ENCODE data around the gene ERICH6B.
A peak's percentile ranks its signal among the peaks of the same experiment; 100 is the strongest.

The ERICH6B gene

DNA sequence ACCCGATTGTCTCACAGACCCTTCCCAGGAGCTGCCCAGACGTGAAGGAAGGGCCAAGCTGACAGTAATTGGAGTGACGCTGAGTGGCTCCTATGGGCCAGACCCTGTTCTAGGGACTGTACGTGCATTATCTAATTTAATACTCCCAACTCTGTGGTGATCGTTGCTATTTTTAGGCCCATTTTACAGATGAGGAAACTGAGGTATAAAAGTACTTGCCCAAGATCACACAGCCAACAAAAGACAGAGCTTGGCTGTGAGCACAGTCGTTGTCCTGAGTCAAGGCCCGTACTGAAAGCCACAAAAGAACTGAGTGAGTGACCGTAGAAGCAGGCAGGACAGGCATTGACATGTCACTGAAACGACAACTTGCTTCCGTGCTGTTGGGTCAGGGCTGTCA lies 74.7 kb downstream of the ERICH6B start:
- no peak for DNase-seq

DNA sequence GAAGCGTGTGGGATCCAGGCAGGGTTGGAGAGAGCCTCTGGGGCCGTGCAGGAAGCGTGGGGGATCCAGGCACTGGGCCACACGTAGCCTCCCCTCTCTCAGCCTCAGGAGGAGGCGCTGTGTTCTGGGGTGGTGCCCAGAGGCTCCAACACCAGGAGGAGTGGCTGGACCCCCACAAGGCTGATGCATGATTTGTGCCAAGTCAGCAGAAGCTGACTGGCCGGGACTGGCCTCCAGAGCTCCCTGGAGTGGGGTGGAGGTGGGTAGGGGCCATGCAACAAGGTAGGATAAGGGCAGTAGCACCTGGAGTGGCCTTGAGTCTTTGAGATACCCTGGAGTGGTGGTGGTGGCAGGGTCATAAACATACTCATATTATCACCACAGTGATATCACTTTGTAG lies 75.3 kb downstream of the ERICH6B start:
- DNase-seq: no peak

DNA sequence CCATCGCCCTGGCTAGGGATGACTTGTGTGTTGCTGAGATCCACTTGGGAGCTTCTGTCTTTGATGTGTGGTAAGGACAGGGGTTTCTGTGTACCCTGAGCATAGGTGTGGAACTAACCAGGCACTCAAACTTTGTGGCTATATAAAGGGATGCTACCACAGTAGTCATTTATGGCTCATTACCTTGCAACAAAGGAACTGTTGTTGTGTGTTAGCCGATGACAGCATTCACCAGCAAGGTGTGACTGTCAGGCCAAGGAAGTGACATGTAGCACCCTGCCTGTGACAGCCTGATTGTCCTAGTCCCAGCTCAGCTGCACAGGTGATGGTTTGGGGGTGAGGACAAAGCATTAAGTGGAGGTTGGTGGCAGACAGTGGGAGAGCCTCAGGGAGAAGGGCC lies 77.2 kb downstream of the ERICH6B start:
- DNase-seq: no peak

DNA sequence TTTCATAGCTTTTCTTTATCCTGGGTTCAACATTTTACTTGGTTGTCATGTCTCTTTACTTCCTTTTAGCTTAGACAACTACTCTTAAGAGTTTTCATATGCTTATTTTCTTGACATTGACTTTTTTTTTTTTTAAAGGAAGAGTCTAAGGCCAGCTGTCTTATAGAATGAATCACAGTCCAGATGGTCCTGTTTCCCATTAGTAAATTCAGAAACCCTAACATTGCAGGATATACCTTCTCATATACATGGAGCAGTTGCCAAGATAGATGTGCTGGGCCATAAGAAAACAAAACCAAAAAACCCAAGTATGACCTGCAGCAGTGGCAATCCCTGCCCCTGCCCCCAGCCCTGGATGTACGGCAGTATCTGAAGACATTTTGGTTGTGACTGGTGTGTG lies 78.0 kb downstream of the ERICH6B start:
- DNase-seq: no peak

DNA sequence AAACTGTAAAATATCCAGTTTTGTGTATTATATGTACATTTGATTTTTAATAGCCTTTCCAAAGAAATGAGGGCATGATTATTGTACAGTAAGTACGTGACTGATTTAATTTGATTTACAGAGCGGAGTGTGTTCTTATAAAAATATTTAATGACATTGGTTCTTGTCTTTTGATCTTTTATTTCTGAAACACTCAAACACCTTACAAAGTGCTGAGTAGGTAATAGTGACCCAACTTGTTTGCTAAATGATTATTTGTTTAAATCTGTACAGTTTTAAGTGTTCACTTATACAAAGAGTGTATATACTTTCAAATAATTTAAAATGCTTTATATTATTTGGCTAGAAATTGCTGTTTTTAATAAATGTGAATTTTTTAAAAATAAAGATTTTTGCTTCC lies 79.3 kb downstream of the ERICH6B start:
- no peak for DNase-seq

DNA sequence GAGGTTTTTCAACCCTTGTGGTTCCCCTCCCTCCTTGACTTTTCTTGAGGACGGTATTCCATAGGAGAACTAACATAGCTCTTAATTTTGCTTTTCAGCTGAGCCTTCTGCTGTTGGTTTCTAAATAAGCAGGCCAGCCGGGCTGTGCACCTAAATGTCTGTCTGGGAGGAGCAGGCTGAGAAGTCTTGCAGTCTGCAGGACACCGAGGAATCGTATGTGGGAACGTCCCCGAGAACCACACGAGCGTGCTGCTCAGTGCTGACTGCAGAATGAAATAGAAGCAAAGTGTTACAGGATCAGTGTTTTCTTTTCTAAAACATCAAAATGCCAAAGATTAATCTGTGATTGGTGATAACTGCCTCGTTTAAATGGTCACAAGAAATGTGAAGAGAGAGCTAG lies 80.9 kb downstream of the ERICH6B start:
- no peak for DNase-seq

DNA sequence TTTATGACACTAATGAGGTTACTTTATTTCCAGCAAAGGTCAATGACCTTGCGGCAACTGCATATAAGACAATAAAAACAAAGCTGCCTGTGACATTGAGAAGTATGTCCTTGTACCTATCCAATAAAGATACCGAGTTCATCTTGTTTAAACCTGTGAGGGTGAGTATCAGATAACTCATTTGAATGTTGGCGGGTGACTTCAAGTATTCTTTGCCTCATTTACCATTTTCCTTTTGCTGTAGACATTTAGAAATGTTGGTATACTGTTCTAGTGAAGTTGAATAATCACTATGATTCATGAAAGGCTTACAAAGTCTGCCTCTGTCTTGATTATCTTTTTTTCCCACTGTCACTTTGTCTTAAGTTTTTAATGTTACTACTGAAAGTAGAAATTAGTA lies 85.8 kb downstream of the ERICH6B start:
- DNase-seq: no peak

DNA sequence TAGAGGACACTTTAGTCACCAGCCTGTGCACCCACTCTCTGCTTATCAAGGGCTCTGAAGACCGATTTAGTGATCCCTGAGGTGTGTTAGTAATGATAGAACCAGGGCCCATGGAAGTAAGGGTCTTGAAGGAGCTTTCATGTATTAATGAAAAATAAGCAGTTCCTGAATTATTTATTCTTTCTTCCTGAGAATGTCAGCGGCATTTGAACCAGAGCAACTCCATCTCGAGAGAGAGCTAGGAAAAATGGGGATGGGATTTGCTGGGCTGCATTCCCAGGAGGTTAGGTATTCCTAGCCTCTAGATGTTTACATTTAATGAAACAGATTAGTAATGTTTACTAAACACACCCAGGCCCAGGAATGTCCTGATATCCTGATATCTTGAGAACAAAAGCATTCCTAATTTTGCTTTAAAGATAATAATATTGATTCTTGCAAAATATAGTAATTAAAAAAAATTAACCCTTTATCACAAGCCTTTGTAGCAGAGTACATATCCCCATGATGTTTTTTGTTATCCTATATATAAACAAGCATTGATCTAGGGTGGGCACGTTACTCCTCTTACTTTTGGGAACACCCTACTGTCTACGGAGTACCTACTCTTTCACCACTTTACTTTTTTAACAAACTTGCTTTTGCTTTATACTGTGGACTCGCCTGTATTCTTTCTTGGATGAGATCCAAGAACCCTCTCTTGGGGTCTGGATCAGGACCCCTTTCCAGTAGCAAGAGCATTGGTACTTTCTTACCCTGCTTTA lies 87.7 kb downstream of the ERICH6B start:
- DNase-seq: no peak

DNA sequence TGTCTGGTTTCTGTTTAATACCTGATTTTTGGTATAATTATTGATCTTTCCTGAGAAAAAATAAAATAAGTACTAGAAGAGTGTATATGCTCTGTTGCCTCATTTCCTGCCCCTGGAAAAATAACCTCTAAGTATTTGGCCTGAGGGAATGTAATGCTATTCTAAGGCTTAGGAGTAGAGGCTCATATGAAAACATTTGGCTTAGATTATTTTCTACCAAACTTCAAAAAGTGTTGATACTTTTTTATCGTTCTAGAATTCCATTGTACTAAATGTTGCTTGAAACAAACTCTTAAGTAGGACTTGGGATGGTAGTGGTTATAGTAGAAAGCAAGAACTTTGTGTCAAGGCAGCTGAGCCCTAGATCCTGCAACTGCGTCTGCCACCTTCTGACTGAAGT lies 93.0 kb downstream of the ERICH6B start:
- no peak for DNase-seq

DNA sequence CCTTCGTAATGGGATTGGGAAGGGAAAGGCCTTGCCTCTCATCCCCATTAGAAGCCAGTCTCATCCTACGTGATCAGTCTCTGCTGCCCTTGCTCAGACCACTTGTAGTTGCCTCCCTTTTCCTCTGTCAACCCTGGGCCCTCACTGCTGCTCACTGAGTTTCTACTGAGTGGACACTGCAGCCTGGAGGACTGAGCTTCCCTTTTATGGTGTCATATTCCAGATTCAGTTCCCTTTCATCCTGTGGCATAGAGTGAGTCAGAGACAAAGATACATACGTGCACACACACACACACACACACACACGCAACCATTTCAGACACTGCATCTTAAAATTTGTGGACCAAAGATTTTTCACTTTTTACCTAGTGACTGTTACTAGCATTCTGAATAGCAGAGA lies 94.2 kb downstream of the ERICH6B start:
- no peak for DNase-seq

DNA sequence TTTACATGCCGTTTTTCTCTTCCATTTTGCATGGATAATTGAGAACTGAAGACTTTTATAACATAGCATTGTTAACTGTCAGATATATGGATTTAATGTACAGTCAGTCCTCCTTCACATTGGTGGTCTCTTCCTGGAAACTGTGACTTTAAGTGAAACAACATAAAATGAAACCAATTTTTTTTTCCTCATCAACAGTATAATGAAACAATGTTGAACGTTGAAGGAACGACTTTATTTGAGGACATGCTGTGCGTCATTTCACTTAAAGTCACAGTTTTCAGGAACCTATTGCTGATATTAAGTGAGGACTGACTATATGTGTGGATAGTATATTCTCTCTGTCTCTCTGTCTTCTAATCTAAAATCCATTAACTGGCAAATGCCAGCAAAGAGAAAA lies 96.0 kb downstream of the ERICH6B start:
- DNase-seq: no peak

DNA sequence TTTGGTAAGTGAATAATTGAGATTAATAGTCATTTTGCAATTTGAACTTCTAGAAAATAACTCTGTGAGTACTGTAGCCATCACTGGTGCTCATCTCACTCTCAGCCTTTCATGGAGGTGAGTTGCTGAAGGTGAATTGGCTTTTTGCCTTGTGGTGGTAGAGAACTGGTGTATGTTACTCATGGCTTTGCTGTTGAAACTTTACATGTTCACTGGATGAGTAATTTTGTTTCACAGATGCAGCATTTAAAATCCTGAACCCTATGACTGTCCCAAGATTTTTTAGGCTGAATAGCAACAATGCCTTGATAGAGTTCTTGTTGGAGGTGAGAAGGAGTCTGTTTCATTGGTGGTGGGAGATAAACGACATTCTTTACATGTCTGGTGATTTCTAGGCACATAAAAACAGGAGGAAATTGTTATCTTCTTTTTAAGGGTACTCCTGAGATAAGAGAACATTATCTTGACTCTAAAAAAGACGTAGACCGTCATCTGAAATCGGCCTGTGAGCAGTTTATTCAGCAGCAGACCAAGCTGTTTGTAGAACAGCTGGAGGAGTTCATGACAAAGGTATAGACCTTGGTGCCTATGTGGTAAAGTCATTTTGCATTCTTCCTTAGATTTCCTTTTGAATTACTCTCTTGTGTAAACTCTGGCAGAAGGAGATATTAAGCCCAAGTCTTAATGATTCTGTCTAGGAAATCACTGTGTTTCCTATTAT lies 96.9 kb downstream of the ERICH6B start:
- DNase-seq: no peak

DNA sequence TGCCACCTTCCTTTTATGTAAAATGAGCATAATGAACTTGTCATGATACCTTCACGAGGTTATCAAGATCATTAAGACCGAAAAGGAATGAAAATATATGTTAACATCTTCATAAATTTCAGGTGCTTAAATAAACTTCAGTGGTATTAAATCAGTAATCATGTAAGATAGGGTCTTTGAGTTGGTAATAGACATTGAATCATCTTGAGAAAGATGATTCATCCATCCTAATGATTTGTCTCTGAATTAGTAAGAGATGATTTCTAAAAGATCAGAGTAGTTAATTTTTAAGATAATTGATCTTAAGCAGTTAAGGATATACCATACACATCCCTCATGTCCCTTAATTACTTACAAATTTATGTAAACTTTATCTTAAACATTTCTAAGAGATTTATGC lies 98.8 kb downstream of the ERICH6B start:
- DNase-seq: no peak

DNA sequence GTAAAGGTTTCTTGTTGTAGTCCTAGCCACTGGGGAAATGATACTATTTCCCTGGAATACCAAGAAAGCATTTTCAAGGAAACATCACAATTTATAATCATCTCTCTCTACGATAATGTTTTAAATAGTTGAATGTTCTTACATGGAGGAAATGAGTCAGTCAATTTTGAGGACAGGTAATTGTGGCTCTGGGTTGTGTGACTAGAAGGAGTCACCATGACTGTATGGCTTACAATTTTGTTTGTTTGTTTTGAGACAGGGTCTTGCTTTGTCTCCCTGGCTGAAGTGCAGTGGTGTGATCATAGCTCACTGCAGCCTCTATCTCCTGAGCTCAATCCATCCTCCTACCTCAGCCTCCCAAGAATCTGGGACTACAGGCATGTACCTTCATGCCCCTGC lies 103.4 kb downstream of the ERICH6B start:
- no peak for DNase-seq

DNA sequence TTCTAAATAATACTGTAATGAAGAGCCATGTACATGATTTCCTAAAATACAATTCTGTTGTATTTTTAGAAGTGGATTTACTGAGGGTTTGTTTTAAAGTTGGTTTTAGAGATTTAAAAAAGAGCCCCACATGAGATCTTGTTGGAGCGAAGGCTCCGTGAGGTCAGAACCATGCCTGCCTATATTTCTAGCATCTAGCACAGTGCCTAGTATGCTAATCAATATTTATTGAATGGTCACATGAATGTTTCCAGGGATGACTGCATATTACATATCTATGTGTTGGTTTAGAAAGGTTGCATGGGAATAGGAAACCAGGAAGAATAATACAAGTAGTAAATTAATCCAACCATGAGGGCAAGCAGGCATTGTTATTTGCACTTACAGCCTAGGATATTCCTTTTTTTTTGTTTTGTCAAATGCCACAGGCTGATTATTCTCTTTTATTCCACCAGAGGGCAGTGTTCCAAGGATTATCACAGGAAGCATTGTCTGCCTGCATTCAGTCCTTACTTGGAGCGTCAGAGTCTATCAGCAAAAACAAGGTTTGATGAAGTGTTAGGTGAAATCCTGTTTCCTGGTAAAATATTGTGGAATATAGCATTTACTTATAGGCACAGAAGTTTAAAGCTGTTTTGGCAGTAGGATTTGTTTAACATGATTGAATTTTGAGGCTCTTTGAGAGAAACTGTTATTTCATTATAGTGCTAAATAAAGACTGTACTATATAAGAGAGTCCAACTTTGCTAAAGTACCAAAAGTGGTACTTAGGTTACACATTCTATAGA lies 104.0 kb downstream of the ERICH6B start:
- DNase-seq: peak; percentile 13 to 37

DNA sequence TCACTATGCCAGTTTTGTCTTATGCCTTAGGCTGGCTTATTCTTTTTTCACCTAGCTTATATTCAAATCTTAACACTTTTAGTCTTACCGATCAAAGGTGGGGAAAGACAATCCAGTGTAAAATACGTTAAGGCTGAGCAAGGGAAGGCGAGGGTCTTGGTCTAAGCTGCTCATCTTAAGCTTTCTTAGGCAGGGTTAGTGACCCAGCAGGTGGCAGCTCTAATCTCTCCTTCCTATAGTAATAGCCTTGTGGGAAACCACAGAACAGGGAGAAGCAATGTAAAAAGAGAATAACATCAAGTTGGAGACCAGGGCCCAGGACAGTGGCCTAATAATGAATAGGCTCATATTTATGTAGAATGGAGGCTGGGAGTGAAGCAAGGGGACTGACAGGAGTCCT lies 104.9 kb downstream of the ERICH6B start:
- no peak for DNase-seq

DNA sequence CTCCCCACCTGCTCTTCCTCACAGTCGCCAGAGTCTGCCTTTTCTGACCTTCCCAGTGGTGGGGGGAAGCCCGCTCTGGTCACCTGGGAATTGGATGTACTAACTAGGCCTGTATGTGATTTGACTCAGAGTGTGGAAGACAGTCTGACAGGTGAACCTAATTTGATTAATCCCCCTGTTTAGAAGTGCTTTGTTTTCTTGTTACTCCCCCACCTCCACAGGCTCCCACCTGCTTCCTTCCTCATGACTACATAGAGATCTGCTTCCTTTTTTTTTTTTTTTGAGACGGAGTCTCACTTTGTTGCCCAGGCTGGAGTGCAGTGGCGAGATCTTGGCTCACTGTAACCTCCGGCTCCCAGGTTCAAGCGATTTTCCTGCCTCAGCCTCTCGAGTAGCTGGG lies 106.8 kb downstream of the ERICH6B start:
- no peak for DNase-seq

DNA sequence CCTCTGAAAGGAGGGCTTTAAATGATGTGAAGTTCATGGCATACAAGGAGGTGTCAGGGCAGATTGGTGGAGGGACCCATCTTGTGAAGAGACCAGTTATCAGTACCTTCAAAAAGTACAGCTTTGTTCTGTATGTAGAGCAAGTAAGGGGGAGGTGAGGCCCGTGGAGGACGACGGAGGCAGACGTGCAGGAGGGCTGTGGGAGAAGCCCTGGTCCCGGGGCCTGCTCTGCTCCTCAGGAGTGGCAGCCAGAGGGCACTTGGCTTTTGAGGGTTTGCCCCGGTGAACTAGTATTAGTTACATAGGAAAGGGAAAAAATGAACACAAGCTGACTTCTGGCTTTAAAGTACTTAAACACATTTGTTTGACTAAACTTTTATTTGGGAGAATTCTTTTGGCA lies 108.7 kb downstream of the ERICH6B start:
- no peak for DNase-seq

DNA sequence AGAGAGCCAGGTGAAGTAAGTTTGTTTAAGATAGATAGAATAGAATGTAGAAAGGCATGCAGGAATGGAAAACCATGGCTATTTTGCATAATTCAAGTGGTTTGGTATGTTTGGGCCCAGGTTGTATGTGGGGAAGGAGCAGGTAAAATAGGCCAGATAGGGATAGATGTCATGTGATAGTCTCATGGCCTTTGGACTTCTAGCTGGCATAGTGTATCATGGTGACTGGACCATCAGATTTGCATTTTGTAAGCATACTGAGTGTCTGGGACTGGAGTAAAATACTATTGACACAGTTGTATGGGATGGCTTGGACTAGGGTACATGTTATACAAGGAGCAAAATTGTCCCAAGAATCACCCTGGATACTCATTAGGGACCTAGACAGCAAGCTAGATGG lies 111.9 kb downstream of the ERICH6B start:
- no peak for DNase-seq

DNA sequence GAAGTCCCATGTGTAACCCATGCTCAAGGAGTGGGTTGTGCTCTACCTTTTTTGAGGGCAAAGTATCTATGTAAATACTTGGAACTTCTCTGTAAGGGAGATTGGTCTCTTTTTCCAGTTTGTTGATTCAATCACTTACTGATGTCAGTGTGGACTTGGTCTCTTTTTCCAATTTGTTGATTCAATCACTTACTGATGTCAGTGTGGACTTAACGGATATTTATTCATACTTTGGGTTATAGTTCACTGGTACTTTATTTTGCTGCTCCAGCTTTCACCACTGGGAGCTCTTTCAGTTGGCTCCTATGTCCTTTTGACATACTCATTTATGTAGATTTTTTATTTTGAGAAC lies 114.4 kb downstream of the ERICH6B start:
- DNase-seq: no peak

DNA sequence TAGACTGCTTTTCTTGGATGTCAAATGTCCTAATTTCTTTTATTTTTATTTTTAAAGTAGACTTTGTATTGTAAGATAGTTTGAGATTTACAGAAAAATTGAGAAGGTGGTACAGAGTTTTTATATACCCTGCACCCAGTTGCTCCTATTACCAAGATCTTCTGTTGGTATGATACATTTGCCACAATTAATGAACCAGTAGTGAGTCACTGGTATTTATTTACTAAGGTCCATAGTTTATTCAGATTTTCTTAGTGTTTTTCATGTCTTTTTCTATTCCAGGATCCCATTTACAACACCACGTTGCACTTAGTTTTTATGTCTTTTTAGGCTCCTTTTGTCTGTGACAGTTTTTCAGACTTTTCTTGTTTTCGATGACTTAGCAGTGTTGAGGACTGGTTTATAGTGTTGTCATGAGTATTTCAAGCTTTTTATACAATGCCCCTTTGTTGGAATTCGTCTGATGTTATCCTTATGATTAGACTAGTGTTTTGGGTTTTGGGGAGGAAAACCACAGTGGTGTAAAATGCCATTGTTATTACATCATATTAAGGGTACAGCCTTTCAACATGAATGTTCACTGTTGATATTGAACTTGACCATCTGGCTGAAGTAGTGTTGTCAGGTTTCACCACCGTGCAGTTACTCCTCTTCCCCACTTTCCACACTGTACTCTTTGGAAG lies 114.9 kb downstream of the ERICH6B start:
- DNase-seq: no peak

DNA sequence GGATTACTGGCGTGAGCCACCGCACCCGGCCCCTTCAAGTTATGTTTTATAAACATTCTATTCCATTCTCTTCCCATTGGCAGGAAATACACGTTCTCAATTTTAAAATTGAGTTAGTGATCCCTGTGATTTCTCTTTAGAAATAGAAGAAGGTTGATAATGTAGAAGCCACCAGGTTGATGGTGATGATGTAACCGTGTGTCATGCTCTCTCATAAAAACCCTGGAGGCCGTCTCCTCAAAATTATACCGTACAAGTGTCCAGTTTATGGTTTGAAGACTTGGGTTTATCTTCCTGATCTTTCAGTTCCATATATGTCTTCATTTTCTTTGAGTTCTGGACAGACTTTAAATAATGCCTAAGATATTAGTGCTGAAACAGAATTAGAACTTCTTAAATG lies 118.6 kb downstream of the ERICH6B start:
- DNase-seq: no peak

DNA sequence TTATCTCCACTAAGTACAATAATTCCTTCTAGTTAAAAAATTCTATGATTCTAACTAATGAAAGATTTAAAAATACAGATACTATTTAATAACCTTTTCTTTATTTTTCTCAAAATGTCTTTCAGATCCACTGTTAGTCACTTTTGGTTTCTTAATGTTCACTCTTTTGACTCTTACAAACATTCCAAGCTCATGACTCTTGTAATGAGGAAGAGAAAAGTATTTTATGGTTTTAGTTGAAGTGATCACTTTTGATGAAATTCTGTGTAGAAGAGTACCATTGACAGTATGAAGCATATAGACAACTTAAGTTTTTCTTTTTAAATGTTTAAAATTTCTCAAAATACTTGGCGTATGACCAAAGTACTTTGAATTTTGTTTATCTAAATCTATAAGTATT lies 123.0 kb downstream of the ERICH6B start:
- no peak for DNase-seq
